Measurements from ENCODE around the gene TTC12. TPM values are rescaled to one million over a fixed set of nuclear protein-coding genes. Genes with fewer than 3 reads are reported as not detected.

The TTC12 gene
- polyA plus RNA-seq, 1 donor (not counting 4 experiments of a cell fraction or from before 2014, with no cell fraction given) = 27.3 TPM

- dilution Hi-C loops (cut with MboI; ENCODE audit: extremely low pct_ligation_motif_present, low sequenced_read_pairs) = no loop called here
- TF ChIP-seq, protein P1, sequence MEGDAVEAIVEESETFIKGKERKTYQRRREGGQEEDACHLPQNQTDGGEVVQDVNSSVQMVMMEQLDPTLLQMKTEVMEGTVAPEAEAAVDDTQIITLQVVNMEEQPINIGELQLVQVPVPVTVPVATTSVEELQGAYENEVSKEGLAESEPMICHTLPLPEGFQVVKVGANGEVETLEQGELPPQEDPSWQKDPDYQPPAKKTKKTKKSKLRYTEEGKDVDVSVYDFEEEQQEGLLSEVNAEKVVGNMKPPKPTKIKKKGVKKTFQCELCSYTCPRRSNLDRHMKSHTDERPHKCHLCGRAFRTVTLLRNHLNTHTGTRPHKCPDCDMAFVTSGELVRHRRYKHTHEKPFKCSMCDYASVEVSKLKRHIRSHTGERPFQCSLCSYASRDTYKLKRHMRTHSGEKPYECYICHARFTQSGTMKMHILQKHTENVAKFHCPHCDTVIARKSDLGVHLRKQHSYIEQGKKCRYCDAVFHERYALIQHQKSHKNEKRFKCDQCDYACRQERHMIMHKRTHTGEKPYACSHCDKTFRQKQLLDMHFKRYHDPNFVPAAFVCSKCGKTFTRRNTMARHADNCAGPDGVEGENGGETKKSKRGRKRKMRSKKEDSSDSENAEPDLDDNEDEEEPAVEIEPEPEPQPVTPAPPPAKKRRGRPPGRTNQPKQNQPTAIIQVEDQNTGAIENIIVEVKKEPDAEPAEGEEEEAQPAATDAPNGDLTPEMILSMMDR (optimal IDR thresholded peaks at IDR 0.05 in 1 of 3, IDR thresholded peaks at IDR 0.05 in 1 of 3, conservative IDR thresholded peaks at IDR 0.05 in 1 of 3; ENCODE audit: extremely low read depth in 1 of 3, insufficient read depth in 2 of 3, low read length in 3 of 3) = no peak
- TF ChIP-seq EZH2 (IDR thresholded peaks at IDR 0.05; ENCODE audit: low read length) = no peak
- Histone ChIP-seq H3K27me3 (ENCODE audit: control insufficient read depth, extremely low read depth, insufficient read depth, low read length) (peaks cover 3% of the 10 kb centered on the region), H2AFZ (ENCODE audit: control insufficient read depth, low read length) (no peak overlapping the region), H3K36me3 (ENCODE audit: control insufficient read depth in 2 of 2, extremely low read depth in 1 of 2, insufficient read depth in 2 of 2, low read length in 2 of 2) (no peaks in the 10 kb centered on the region), H3K4me2 (ENCODE audit: control insufficient read depth, extremely low read depth, insufficient read depth, low read depth, low read length) (no peak overlapping the region), H3K9me1 (ENCODE audit: control insufficient read depth, extremely low read depth, insufficient read depth, low read length) (no peaks in the 10 kb centered on the region), H3K4me1 (ENCODE audit: control insufficient read depth, extremely low read depth, insufficient read depth, low read length) (no peaks in the 10 kb centered on the region), H3K9ac (ENCODE audit: control insufficient read depth, extremely low read depth, insufficient read depth, low read length) (no peak overlapping the region), H3K9me3 (ENCODE audit: control insufficient read depth, low read depth, low read length) (no peaks in the 10 kb centered on the region), H4K20me1 (ENCODE audit: control insufficient read depth, extremely low read depth, insufficient read depth, low read length) (no peaks in the 10 kb centered on the region), H3K79me2 (ENCODE audit: control insufficient read depth, insufficient read depth, low read length) (no peaks in the 10 kb centered on the region), H3K4me3 (ENCODE audit: control insufficient read depth in 2 of 3, extremely low read depth in 1 of 3, insufficient read depth in 2 of 3, low read depth in 1 of 3, low read length in 3 of 3) (no peak overlapping the region), H3K27ac (ENCODE audit: control insufficient read depth, insufficient read depth, low read length) (no peak overlapping the region)
- FAIRE-seq (no peak), DNase-seq (ENCODE audit: low read depth, low spot score) (no peak)
Measured at GRCh38 chr11:113286509-113287497, 27.6 kb upstream of the TTC12 start.

DNA sequence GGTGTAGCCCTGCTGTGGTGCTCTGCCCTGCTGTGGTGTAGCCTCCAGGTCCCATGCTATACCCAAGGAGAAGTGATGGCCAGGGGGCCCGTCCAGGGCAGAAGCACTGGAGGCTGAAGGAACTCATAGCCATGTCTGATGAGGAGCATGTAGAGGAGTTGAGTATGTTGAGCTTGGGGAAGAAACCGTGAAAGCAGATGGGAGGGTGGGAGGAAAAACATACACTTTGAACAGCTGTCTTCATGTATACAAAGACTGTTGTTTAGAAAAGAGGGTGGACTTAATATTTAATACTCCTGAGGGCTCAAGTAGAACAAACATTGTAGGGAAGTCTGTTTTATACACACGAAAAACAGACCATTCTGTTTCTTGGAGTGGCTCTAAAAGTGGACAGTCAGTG lies 26.6 kb upstream of the TTC12 start:
- Histone ChIP-seq H3K4me2 (ENCODE audit: control insufficient read depth, extremely low read depth, insufficient read depth, low read depth, low read length) (no peak overlapping the region), H3K9me3 (ENCODE audit: control insufficient read depth, low read depth, low read length) (no peaks in the 10 kb centered on the region), H2AFZ (ENCODE audit: control insufficient read depth, low read length) (no peak overlapping the region), H3K36me3 (ENCODE audit: control insufficient read depth in 2 of 2, extremely low read depth in 1 of 2, insufficient read depth in 2 of 2, low read length in 2 of 2) (no peaks in the 10 kb centered on the region), H3K27me3 (ENCODE audit: control insufficient read depth, extremely low read depth, insufficient read depth, low read length) (peaks cover 3% of the 10 kb centered on the region), H3K9ac (ENCODE audit: control insufficient read depth, extremely low read depth, insufficient read depth, low read length) (no peak overlapping the region), H3K27ac (ENCODE audit: control insufficient read depth, insufficient read depth, low read length) (no peak overlapping the region), H3K9me1 (ENCODE audit: control insufficient read depth, extremely low read depth, insufficient read depth, low read length) (no peaks in the 10 kb centered on the region), H4K20me1 (ENCODE audit: control insufficient read depth, extremely low read depth, insufficient read depth, low read length) (no peaks in the 10 kb centered on the region), H3K4me3 (ENCODE audit: control insufficient read depth in 2 of 3, extremely low read depth in 1 of 3, insufficient read depth in 2 of 3, low read depth in 1 of 3, low read length in 3 of 3) (no peak overlapping the region), H3K4me1 (ENCODE audit: control insufficient read depth, extremely low read depth, insufficient read depth, low read length) (no peaks in the 10 kb centered on the region), H3K79me2 (ENCODE audit: control insufficient read depth, insufficient read depth, low read length) (no peaks in the 10 kb centered on the region)
- no peak for FAIRE-seq
- dilution Hi-C loops (cut with MboI; ENCODE audit: extremely low pct_ligation_motif_present, low sequenced_read_pairs) = no loop called here
- no peak for TF ChIP-seq EZH2 (IDR thresholded peaks at IDR 0.05; ENCODE audit: low read length)
- TF ChIP-seq, protein P1 (optimal IDR thresholded peaks at IDR 0.05 in 1 of 3, IDR thresholded peaks at IDR 0.05 in 1 of 3, conservative IDR thresholded peaks at IDR 0.05 in 1 of 3; ENCODE audit: extremely low read depth in 1 of 3, insufficient read depth in 2 of 3, low read length in 3 of 3) = no peak
- DNase-seq (ENCODE audit: low read depth, low spot score) = no peak

All from keratinocyte (primary cell).